Cortex of kidney (tissue), 1 donor: Measurements from ENCODE around the gene GPR149.

Source experiments
- DNase-seq: peaks from one replicate; lab custom pipeline; 2025; lab: John Stamatoyannopoulos, UW

GPR149 gene

GRCh38 chr3:154345422-154346122 is 84.4 kb downstream of the GPR149 start:
- DNase-seq, result no peak

- no peak for DNase-seq
Measured at GRCh38 chr3:154338570-154338969, 91.4 kb downstream of the GPR149 start.

DNA sequence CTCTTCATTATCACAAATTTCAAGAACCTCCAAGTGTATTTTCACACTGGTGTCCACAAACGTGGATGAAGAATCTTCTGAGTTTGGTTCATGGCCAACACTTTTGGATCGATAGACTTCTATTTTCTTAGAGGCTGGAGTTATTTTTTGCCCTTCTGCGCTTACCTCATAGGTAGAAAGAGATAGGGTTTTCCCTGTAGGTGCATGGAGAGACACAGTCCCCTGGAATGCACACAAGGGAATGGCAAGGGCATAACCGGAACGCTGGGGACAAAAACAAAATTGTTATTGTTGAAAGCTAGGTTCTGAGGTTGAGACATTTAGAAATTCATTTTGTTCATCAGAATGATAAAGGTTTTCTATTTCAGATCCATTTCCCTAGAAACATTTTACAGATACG is 92.0 kb downstream of the GPR149 start:
- no peak for DNase-seq

DNA sequence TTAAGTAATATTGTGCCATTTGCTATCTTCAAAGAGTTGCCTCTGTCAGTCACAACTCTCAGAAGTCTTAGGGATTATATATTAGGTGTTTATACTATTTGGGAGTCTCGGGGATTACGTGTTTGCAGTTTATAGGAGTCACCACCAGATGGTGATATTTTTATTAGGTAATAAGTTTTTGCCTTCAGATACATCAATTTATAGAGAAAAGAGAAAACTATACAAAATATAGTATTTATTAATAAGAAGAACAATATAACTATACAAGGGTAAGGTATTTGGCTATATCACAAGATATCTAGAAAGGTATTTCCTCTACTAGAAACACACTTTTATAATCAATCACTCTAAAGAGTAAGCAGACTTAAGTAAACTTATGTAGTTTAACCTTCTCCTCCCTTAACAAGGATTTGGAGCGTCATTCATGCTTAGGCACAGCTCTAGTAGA is 95.0 kb downstream of the GPR149 start:
- no peak for DNase-seq

DNA sequence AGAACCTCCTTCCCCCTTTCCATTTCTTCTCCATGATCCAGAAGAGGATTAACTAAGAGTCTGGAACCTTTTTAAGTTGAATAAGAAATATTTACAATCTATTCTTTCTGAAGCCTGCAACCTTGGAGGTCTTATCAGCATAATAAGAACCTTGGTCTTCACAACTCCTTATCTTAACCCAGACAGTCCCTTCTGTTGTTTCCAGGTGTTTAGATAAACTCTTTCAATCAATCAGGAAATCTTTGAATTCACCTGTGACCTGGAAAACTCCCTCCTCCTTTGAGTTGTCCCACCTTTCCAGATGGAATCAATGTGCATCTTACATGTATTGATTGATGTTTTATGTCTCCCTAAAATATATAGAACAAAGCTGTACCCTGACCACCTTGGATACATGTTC is 102.1 kb downstream of the GPR149 start:
- no peak for DNase-seq

DNA sequence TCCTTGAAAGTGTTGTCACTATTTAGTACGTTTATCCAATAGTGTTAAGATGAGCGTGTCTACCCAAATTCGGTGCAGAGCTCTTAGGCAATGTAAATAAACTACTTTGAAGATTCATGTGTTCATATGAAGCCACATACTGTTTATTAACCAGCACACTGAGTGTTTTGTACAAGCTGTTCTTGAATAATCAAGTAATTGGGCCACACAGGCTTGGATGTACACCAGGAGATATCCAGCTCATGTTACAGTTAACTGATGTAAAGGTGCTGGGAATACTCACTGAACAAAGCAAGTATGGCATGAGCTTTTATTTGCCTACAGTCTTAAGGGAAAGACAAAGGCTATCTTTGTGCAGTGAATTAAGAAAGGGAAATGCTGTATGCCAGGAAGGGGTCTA is 105.1 kb downstream of the GPR149 start:
- no peak for DNase-seq

DNA sequence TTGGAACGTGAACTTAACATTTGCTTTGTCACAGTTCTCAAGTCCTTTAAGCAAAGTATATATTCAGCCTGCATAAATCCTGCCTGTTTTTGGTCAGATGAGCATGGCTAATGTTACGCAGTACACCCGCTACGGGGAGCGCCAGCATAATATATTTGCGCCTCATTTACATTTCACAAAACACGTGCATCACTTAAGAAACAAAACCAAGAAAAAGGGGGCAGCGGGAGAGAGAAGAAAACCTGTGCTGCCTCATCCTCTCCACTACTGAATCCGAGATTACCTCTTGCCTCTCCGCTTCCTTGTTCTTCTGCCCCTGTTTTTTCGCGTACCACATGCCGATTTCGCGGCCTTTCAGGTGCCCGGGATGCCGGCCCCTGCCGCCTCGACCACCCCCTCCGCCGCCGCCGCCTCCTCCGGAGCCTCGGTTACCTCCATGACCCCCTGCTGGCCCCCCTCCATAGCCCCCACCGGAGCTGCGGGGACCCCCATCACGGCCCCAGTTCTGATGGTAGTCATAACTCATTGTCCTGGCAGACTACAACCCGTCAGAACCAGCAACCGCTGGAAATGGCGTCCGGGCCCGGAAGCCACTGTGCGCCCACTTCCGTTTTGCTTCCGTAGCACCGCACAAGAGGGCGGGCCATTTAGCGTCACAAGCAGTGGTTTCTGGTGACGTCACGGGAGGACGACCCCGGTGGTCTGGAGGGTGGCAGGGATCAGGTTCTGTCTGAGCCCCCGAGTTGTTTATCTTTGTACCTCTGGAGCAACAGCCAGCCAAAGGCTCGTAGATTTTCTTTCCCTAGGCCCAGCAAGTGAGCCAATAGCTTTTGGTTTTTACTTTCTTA is 105.9 kb downstream of the GPR149 start, which contains the start of gene DHX36:
Gene DHX36, minus strand, starts transcription at position 597 of the 848 bp plus-strand sequence. Its CDS starts 71 bp downstream, at position 526.
- no peak for DNase-seq

DNA sequence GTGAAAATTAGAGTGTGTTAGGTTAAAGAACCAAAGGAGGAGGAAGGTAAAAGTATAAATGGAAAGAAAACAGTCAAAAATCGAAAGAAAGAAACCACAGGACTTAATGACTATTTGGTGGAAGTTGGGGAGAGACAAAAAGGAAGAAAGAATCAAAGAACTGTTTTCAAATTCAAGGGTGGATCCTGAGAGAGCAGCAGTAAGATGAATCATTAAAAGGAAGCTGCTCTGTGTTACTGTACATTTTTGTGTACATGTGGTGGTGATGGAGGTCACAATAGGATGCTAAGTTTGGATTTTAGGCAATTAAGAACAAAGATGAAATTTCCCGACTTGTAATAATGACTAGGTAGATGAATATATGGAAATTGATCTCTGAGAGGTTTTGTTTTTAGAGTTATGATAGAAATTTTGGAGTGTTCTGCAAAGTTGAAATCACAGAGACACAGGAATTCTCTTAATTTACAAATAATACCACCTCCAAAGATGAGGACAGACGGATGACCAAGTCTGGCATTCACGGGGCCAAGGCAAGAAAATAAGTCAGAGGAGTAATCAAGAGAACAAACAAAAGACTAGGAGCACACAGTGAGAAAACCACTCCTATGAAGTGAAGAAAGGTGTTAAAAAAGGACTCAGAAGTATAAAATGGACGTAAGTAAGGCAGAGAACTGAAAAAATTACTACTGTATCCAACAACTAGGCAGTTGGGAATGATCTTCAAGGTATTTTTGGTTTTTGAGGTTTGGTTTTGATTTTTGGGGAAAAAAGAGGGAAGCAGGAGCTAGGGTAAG is 112.8 kb downstream of the GPR149 start:
- DNase-seq, result no peak

DNA sequence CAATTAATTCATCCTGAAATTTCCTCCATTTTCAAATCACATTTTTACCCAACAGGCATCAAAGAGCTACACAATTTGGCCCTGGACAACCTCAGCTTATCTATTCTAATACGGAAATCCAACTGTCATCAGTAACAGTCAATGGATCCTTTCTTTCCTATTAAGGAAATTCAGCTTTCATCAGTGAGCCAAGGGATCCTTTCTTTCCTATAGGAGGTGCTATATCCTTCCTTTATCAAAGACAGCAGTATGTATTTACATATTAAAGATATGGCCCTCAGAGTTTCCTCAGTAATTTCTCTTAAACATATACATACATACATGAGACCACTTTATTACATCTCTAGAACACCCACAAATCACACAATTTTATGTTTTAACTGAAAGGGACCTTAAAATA is 115.8 kb downstream of the GPR149 start:
- no peak for DNase-seq

GRCh38 chr3:154310840-154311239 is 119.2 kb downstream of the GPR149 start:
- no peak for DNase-seq

DNA sequence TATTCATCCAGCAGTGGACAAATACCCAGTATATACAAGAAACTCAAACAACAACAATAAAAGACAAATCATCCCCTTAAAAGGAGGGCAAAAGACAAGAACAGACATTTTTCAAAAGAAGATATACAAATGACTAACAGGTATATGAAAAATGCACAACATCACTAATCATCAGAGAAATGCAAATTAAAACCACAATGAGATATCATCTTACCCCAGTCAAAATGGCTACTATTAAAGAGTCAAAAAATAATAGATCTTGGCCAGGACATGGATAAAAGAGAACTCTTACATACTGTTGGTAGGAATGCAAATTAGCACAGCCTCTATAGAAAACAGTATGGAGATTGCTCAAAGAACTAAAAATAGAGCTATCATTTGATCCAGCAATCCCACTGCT is 122.6 kb downstream of the GPR149 start:
- DNase-seq, result no peak

DNA sequence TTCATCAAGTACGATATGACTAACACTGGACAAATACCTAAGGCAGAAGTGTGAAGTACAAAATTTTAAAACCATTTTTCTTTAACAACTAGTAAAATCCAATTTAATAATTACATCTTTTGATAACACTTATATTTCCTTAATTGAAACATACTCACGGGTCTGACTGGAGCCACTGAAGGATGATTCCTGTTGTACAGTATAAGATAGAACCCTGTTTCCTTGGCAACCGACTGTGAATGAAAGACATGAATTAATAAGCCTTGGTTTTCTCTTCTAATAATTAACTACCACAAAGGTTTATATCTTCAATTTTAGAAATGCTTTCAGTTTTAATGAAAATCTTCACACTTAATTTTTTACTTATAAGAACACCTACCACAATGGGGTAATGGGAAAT is 125.1 kb downstream of the GPR149 start:
- no peak for DNase-seq

DNA sequence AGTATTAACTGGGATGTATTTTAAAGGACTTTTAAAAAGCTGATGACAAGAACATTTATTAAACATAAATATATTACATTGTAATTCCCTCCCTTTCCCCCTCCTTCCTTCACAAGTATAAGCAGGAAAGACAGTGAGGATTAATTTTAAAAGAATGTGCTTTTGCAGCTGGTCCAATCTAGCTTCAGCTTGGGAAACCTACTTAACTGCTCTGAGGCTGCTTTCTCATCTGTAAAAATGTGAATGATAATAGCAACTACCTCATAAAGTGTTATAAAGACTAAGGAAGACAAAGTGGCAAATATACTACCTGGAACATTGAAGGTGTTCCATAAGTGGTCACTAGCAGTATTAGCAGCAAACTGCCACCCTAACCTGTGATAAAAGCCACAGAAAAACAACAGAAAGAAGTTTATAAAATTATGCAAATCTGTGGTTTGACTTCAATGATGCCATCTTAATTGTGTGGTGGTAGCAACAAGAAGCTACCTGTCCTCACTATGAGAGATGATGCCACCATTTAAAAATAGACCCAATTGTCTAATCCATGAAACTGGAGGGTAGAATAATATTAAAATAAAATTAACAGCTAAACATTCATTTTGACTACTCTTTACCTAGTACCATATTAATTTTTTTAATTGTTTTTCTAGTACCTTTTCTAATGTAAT is 125.7 kb downstream of the GPR149 start:
- DNase-seq, result no peak

DNA sequence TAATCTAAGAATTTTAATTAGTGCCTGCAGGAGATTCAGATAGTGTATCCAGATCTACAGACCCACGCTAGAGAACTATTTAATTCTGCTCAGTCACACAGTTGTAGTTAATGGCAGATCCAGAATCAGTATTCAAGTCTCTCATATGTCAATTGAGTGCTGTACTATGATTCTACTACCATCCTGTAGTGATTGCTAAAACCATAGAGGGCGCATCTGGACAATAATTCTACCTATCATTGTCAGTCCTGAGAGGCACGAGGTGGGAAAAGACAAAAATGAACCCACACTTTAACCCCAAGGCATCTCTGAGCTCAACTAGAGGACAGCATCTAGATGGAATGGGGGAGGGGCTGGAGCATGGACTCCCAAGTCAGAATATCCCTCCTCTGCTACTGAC is 128.4 kb downstream of the GPR149 start:
- no peak for DNase-seq

DNA sequence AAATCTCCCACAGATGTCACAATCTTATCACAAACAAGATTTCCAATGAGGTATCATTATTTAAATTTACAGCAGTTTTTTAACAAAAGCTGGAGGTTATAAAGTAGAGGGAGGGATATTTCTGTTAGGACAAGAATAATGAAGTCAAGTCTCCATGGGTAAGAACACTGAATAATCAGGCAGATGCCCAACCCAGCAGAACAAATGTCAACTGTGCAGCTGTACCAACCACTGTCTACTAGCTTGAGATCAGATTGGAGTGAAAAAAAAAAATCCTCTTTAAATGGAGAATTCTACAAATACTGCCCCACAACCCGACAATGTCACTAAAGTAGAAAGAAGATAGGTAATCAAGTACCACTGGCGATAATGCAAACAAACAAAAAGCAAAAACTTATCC is 136.0 kb downstream of the GPR149 start:
- no peak for DNase-seq

DNA sequence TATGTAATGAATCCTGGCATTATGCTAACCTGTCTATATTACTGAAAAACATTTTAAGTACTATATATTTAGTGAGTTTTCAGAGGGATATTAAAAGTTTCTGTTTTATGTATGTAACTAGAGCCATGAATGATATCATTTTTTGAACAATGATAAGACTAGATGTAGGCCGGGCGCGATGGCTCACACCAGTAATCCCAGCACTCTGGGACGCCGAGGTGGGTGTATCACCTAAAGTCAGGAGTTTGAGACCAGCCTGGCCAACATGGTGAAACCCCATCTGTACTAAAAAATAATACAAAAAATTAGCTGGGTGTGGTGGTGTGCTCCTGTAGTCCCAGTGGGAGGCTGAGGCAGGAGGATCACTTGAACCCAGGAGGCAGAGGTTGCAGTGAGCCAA is 139.8 kb downstream of the GPR149 start:
- no peak for DNase-seq
